HG02623 (cell line): ENCODE data around the gene ATG4B.
A peak's percentile ranks its signal among the peaks of the same experiment; 100 is the strongest.
"Not testable (repeated sequence)": the region's sequence is repeated elsewhere in the genome, so short reads cannot be mapped to it uniquely, and the experiment has no call there.

Experiments
- ATAC-seq: cut with Tn5 transposase; IDR thresholded peaks from one replicate; pipeline ENCODE4 v1.9.1; 2021; ENCODE audit warnings: moderate library complexity; ENCODE audit not compliant: unreplicated experiment

The ATG4B gene

DNA sequence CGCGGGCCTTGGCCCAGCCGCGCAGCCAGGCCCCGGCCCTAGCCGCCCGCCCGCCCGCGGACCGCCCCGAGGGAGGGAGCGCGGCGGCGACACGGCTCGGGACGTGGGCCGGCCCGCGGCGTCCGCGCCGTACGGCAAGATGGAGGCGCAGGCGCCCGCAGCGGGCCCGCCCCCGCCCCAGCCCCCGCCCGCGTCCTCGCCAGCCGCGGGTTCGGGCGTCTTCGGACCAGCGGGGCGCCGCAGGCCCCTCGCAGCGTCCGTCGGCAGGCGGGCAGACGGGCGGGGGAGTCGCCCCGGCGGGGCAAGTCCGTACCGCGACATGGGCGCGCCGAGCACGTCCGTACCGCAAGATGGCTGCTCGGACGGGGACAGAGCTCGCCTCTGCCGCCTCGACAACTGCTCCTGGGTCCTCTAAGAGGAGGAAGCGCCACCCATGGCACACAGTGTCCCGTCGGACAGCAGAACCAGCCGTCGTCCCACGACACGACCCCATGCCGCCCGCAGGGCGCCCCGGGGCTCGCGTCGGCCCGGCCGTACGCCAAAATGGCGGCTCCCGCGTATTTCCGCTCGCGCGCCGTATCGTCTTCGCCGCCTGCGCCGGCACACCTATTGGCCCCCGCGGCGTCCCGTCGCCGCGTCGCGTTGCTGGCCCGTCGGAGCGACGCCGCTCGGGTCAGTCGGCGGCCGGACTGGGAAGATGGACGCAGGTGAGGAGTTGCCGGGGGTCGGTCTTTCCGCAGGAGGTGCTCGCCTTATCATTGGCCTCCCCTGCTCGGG, at the start of gene ATG4B, which contains the start of gene THAP4:
Gene ATG4B (plus strand): TSS at position 676 of the 777 bp plus-strand sequence. CDS start 22 bp downstream, at position 698.
Gene THAP4 (minus strand): TSS at position 141 of the 777 bp plus-strand sequence. CDS start 141 bp downstream, outside the sequence.
- ATAC-seq: peak; percentile 57

DNA sequence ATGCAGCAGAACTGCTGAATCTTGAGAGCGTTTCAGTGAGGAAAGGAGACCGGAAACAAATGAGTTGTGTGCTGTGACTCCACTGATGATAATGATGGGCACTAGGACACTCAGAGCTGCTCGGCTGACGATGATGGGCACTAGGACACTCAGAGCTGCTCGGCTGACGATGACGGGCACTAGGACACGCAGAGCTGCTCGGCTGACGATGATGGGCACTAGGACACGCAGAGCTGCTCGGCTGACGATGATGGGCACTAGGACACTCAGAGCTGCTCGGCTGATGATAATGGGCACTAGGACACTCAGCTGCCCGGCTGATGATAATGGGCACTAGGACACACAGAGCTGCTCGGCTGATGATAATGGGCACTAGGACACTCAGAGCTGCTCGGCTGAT, 47.6 kb upstream of the ATG4B start:
- not testable (repeated sequence) for ATAC-seq

DNA sequence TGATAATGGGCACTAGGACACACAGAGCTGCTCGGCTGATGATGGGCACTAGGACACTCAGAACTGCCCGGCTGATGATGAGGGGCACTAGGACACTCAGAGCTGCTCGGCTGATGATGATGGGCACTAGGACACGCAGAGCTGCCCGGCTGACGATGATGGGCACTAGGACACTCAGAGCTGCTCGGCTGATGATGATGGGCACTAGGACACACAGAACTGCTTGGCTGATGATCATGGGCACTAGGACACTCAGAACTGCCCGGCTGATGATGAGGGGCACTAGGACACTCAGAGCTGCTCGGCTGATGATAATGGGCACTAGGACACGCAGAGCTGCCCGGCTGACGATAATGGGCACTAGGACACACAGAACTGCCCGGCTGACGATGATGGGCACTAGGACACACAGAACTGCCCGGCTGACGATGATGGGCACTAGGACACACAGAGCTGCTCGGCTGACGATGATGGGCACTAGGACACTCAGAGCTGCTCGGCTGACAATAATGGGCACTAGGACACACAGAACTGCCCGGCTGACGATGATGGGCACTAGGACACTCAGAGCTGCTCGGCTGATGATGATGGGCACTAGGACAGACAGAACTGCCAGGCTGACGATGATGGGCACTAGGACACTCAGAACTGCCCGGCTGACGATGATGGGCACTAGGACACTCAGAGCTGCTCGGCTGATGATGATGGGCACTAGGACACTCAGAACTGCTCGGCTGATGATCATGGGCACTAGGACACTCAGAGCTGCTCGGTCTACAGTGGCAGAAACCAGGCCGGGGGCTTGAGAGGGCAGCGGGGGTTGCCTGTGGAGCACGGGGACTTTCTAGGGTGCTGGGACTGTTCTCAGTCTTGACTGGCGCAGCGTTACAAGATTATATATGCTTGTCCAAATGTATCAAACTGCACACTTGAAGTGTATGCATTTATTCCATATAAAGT, 46.7 kb upstream of the ATG4B start:
- ATAC-seq: not testable (repeated sequence)

DNA sequence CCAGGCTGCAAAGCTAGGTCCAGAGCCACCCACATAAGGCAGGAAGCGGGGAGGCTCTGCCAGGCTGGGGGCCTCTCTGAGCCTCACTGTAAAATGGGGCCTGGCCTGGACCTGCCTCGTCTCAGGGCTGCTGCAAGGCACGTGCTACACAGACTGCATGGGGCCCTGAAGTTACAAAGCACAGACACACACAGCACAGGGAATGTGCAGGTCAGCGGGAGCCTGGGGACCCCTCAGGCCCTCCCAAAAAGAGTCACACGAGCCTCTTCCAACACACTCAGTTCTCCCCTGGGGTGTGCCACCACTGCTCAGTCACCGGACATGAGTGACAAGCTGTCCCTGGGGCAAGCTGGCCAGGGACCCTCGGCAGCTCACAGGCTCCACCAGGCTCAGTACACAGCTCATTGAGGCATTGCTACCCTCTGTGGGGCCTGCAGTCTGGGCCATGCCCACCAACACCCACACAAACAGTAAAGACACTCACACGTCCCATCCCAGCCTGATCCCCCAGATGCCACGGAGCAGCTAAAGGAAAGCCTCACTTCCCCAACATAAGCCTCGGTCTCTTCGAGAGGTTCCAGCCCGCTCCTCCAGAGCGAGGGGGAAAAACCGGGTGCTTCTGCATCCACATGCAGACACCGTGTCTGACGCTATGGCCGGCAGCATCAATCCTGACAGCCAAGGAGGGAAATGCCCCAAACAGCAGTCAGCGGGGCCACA, 45.2 kb upstream of the ATG4B start:
- no peak for ATAC-seq

DNA sequence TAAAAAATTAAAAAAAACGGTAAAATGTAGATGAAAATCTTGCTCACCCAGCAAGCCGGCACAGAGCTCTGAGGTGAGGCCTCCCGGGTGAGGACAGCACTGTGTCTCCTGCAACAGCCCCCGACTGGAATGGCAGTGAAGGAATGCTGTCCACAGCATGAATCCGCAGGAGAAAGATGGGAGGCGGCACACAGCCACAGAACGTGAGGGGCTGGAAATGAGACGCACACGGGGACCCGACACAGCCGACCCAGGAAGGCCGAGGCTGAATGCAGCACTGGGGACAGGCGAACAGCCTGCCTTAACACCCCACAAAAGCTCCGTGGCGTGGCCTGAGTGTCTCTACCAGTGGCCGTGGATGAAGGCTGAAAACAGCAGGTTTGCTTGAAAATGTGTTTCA, 44.2 kb upstream of the ATG4B start:
- ATAC-seq: no peak

DNA sequence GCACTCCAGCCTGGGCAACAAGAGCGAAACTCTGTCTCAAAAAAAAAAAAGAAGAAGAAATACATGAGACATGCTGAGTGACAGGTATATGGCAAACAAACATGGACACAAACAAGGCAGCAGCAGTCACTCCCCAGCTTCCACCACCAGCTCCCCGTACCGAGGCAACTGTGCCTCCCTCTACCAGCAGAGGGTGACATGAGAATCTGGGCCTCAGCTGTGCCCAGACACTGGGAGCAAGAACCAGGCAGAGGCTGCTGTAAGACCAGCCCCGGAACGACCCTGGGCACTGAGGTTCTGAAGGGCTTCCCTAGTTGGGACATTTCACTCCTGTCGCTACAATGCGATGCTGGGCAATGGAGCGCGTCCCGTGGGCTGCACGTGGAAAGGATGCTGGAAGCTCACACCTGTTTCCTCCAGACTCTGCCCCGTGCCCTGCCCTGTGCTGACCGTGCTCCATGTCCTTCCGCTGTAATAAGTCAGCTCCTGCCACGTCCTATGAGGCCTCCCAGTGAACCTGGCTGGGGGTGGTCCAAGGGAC, 41.8 kb upstream of the ATG4B start:
- no peak for ATAC-seq

DNA sequence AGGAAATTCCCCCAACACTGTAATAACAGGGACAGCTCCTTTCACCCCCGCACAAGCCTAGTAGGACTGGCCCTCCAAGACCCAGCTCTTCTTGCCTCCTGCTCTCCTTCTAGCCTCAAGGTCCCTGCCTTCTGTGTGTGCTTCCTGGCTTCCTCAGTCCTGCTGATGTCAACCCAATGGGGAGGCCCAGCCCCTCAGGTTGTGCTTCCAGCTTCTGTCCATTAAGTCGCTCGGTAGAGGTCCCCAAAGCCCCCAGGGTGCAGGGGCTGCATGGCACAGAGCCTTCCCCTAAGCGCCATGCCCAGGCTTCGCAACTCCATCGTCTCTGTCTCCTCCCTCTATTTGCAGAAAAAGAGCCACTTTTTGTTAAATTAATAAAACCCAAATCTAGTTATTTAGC, 39.9 kb upstream of the ATG4B start:
- no peak for ATAC-seq

DNA sequence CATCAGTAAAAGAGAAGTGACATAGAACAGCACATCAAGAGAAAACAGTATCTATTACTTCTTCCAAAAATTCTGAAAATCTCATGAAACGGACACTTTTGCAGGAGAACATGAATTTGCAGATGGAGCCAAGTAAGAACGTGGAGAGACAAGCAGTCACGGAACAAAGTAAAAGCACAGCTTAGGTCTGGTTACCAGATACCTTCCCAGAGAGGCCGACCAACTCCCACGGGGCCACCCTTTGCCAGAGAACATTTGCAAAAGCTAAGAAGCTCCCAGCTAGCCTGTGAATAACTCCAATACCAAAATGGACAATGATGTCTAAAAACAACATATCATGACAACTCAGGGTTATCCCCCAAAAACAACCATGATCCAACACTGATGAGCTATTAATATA, 39.4 kb upstream of the ATG4B start:
- no peak for ATAC-seq

DNA sequence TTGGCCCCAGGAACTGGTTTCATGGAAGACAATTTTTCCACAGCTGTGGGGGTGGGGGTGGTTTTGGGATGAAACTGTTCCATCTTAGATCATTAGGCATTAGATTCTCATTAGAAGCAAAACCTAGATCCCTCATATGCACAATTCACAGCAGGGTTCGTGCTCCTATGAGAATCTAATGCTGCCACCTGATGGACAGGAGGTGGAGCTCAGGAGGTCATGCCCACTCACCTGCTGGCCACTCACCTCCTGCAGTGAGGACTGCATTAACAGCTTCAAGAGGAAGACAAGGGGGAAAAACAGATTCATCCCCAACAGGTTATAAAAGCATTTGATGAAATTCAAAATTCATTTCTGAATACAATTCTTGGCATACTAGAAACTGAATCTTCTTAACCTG, 39.0 kb upstream of the ATG4B start:
- no peak for ATAC-seq

DNA sequence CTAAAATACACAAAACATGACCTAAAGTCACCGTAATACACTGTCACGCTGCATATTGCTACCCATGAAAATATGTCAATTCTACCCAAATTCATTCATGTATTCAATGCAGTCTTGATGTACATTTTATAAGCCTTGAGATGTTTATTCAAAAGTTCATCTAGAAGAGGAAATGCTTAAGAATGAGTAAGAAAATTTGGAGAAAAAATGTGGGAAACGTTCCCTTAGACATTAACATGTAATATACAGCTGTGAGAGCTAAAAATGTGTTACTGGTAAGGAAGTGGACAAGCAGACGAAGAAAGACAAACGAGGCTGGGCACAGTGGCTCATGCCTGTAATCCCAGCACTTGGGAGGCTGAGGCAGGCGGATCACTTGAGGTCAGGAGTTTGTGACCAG, 37.9 kb upstream of the ATG4B start:
- ATAC-seq: no peak

DNA sequence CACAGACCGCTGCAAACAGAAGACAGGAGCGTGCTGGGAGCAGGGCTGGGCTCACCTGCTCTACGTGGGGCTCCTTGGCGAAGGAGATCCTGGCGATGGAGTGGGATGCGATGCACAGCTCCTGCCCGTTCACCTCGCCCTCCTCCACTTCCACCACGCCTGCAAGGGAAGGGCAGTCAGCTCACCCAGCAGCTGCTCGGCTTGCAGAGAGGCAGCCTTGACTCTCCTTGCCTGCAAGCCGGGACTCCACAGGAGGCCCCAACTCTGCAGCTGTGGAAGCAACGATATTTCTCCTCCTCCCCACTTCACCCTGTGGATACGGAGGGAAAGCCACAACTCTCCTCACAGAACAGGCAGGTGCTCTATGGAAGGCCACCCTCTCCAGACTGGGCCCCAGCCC, 35.7 kb upstream of the ATG4B start:
- ATAC-seq: no peak

DNA sequence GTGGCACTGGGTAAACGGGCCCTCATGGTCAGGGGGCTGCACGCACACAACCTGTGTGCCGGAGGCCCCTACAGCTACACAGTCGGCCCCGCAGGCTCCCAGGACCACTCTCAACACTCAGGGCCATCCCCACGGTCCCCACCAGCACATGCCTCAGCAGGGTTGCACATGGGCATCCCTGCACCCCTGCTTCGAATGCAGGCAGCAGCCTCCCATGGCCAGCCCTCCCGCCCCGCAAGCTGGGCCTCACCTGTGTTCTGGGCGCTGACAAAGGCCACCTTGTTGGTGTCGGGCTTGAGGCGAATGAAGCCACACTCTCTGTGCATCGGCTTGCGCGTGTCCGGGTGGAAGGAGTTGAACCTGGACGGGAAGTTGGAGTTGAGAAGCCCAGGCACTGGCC, 34.8 kb upstream of the ATG4B start:
- ATAC-seq: no peak

DNA sequence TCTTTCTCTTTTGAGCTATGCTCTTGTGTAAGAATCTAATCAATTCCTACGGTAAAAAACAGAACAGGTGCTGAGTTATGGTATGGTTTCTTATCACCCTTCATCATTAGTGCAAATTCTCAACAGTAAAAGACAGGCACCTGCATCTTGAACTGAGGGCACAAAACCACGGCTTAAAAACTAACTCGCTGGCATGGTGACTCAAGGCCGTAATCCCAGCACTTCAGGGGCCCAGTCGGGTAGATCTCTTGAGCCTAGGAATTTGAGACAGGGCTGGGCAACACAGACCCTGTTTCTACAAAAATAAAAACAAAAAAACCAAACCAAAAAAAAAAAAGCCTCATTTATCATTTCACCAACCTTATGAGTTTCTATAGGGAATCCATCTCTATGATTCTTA, 33.8 kb upstream of the ATG4B start:
- ATAC-seq: no peak

DNA sequence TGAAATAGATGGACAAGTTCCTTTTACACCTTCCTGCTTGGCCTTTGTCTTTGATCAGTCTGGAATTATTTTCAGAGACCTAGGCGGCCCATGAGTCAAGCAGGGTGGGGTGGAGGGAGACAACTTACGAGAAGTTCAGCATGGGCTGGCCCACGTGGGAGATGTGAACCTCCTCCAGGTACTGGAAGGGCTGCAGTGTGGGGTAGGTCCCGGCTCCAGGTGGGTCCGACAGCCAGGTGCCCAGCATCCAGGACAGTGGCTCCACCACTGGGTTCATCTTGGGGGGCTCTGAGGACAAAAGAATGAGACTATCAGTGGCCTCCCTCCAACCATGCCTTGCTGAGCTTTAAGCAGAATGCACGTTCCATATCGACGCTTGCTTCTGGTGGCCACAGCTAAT, 31.3 kb upstream of the ATG4B start:
- no peak for ATAC-seq

DNA sequence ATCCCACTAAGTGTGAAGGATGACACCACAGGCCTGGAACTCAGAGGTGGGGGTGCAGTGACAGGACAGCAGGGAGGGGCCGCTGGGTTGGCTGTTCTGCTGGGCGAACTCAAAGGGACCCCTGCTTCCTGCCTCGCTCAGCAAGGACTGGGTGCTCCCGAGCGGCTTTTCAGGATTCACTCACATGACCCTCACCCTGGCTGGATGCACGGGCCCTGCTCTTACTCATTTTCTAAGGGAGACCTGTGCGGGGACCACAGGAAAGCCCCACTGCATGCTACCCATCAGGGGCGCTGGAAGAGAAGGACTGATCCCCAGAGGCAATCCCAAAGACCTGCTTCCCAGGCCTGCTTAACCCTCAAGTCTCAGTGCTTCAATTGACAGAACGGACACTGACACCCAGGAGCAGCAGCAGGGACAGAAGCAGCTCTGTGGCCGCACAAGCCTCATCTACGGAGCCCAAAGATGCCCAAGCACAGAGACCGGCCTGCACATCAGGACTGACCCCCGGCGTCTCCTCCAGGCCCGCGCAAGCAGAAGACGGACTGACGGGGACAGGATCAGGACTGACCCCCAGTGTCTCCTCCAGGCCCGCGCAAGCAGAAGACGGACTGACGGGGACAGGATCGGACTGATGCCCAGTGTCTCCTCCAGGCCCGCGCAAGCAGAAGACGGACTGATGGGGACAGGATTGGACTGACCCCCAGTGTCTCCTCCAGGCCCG, 30.2 kb upstream of the ATG4B start:
- ATAC-seq: no peak

DNA sequence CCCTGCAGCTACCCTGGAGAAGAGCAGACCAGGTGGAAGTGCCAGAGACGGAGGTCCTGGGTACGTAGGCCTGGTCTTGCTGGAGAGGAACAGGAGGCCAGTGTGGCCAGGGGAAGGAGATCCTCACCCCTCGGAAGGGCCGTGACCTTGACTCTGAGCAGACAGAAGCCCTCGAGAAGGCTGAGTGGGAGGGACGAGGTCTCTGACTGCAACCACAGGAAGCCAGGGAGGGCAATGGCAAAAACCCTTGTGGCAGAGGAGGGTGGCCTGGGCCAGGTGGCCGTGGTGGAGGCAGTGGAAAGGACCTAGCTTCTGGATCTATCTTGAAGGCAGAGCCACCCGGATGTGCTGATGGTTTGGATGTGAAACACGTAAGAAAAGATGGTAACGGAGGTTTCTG, 28.6 kb upstream of the ATG4B start:
- no peak for ATAC-seq

DNA sequence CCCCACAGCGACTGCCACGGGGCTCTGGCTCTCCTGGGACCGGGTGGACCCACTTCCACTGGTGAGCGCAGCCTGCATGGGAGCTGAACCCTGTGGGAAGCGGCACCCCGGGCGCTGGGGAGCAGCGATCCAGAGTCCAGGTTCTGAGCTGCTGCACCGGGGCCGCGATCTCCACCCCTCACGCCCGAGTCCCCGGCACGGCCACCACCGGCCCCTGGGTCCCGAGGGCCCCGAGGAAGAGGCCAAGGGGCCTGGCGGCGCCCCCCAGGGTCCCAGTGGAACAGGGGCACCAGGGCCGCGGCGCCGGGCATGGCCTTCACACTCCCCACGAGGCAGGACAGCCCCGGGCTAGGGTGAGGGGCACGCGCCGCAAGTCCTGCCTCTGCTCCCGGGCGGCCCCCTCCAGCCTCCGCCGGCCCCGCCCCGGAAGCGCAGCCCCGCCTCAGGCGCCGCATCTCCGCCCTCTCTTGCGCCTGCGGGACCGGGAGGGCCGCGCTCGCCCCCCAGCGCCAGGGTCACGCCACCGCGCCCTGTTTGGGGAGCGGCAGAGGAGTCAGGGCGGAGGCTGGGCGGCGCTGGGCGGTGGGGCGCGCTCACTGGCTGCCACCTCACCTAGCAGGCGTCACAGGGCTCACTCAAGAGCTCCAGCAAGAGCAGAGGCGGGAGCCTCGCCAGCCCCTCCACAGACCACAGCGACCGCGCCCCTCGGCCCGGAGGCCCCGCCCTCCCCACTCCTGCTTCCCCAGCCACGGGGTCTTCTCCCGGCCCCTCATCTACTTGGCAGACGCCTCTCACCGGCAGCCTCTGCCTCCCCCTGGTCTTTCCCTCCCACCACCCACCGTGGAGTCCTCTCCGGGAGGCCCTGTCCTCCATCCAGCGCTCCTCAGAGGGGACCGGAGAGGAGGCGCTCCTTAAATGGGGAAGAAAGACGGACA, 27.4 kb upstream of the ATG4B start:
- ATAC-seq: peak; percentile 97

DNA sequence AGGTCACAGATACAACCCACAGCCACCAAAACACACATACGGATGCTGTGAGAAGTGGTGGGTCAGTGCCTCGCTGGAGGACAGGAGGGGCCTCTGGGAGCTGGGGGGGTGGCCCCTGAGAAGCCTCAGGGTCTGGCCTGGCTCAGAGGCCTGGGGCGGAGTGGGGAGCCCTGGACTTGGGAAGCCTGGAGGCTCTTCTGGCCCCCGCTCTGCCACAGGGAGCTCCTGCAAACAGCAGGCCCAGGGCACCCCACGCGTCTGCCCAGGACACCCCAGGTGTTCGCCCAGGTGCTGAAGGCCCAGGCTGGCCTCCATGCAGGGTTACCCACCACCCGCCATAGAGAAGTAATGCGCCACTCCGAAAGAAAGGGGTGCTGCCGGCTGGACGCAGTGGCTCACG, 26.4 kb upstream of the ATG4B start:
- ATAC-seq: no peak
